ENCODE measurements around the gene UBE2D3. TPM values are rescaled to one million over a fixed set of nuclear protein-coding genes. Genes with fewer than 3 reads are reported as not detected.

Gene UBE2D3
- 326 and 379 TPM in 2 replicates for total RNA-seq (2014; rRNA removed; shearing (Covaris generic))
- 305 and 317 TPM in 2 replicates for polyA plus RNA-seq (2016; fragmentation: Nextera tagmentation; extraction: Ambion mirVana)

- H3K9me3 ChIP-seq (ENCODE audit: low read depth), result no peaks in the 10 kb centered on the region
- H3K4me2 ChIP-seq (ENCODE audit: unreplicated experiment), result peak within 1 kb of the TSS; percentile 91
- H3K36me3 ChIP-seq (ENCODE audit: low read depth), result 0 out of 2 replicates have a peak, but pooled peaks cover 9% of the 10 kb centered on the region
- peak within 1 kb of the TSS; percentile 90 for H2AFZ ChIP-seq
- peaks cover 83% of the 10 kb centered on the region for H3K79me2 ChIP-seq (ENCODE audit: insufficient read depth)
- DNase-seq, result peak; percentile 96
- peaks cover 56% of the 10 kb centered on the region for H3F3A ChIP-seq (ENCODE audit: insufficient read depth)
- peaks cover 29% of the 10 kb centered on the region for H3K4me1 ChIP-seq (ENCODE audit: insufficient read depth)
- TF ChIP-seq EZH2phosphoT487 (IDR thresholded peaks at IDR 0.05; ENCODE audit: insufficient read depth, low read depth) (no peak), EZH2 (IDR thresholded peaks at IDR 0.05; ENCODE audit: insufficient read depth, poor library complexity, severe bottlenecking) (no peak)
- 1 to 2% methylated on average over 63 to 73 of the region's 73 CpGs for whole genome bisulfite sequencing, 2 experiments (ENCODE audit: low coverage in 1 of 2, low lambda C conversion rate in 2 of 2, missing lambda C conversion rate in 2 of 2)
- H4K20me1 ChIP-seq (ENCODE audit: insufficient read depth), result peaks cover 20% of the 10 kb centered on the region
- in situ Hi-C loops (cut with MboI), result no loop called here
- H3K9me2 ChIP-seq (ENCODE audit: insufficient read depth), result no peaks in the 10 kb centered on the region
- peak within 1 kb of the TSS; percentile 99 for H3K9ac ChIP-seq
- H3K27ac ChIP-seq, result peak within 1 kb of the TSS; percentile 100
- H3K4me3 ChIP-seq, result peak within 1 kb of the TSS; percentile 96
- H3K27me3 ChIP-seq (replicated peaks; ENCODE audit: insufficient read depth), result no peaks in the 10 kb centered on the region
Observed at GRCh38 chr4:102826890-102827673, at the start of gene UBE2D3. TSS of gene UBE2D3 (minus strand) at chr4:102827551. CDS start at chr4:102826508, 1,043 bp downstream.

- no peaks in the 10 kb centered on the region for H3K9me3 ChIP-seq (ENCODE audit: low read depth)
- H3K4me3 ChIP-seq, result no peak overlapping the region
- peaks cover 17% of the 10 kb centered on the region for H3K4me1 ChIP-seq (ENCODE audit: insufficient read depth)
- H3K4me2 ChIP-seq (ENCODE audit: unreplicated experiment), result no peak overlapping the region
- in situ Hi-C loops (cut with MboI), result no loop called here
- H3K36me3 ChIP-seq (ENCODE audit: low read depth), result 0 out of 2 replicates have a peak, but pooled peaks cover 3% of the 10 kb centered on the region
- no peak overlapping the region for H2AFZ ChIP-seq
- WGBS, 2 experiments (ENCODE audit: low coverage in 1 of 2, low lambda C conversion rate in 2 of 2, missing lambda C conversion rate in 2 of 2), result 99% methylated on average over 2 of the region's 2 CpGs
- H3F3A ChIP-seq (ENCODE audit: insufficient read depth), result 0 out of 2 replicates have a peak, but pooled peaks cover 13% of the 10 kb centered on the region
- peaks cover 87% of the 10 kb centered on the region for H3K79me2 ChIP-seq (ENCODE audit: insufficient read depth)
- no peaks in the 10 kb centered on the region for H3K27me3 ChIP-seq (replicated peaks; ENCODE audit: insufficient read depth)
- H3K9me2 ChIP-seq (ENCODE audit: insufficient read depth), result no peaks in the 10 kb centered on the region; the same call in 1 of the 2 replicates
- TF ChIP-seq EZH2phosphoT487 (IDR thresholded peaks at IDR 0.05; ENCODE audit: insufficient read depth, low read depth) (no peak), EZH2 (IDR thresholded peaks at IDR 0.05; ENCODE audit: insufficient read depth, poor library complexity, severe bottlenecking) (no peak)
- H3K27ac ChIP-seq, result no peak overlapping the region
- H4K20me1 ChIP-seq (ENCODE audit: insufficient read depth), result no peaks in the 10 kb centered on the region; the same call in 1 of the 2 replicates
- no peak overlapping the region for H3K9ac ChIP-seq
- DNase-seq, result no peak
Observed at GRCh38 chr4:102871772-102872171, 44.4 kb upstream of the UBE2D3 start.

- Histone ChIP-seq H3K9me3 (ENCODE audit: low read depth) (no peaks in the 10 kb centered on the region), H3K4me1 (ENCODE audit: insufficient read depth) (peaks cover 17% of the 10 kb centered on the region), H4K20me1 (ENCODE audit: insufficient read depth) (no peaks in the 10 kb centered on the region), H2AFZ (peak overlapping the region; percentile 90), H3K9ac (peak overlapping the region; percentile 95), H3K9me2 (ENCODE audit: insufficient read depth) (no peaks in the 10 kb centered on the region), H3K27me3 (replicated peaks; ENCODE audit: insufficient read depth) (no peaks in the 10 kb centered on the region), H3F3A (ENCODE audit: insufficient read depth) (0 out of 2 replicates have a peak, but pooled peaks cover 13% of the 10 kb centered on the region), H3K79me2 (ENCODE audit: insufficient read depth) (peaks cover 85% of the 10 kb centered on the region), H3K36me3 (ENCODE audit: low read depth) (0 out of 2 replicates have a peak, but pooled peaks cover 3% of the 10 kb centered on the region), H3K4me2 (ENCODE audit: unreplicated experiment) (peak overlapping the region; percentile 98), H3K27ac (peak overlapping the region; percentile 97), H3K4me3 (peak overlapping the region; percentile 92)
- WGBS, 2 experiments (ENCODE audit: low coverage in 1 of 2, low lambda C conversion rate in 2 of 2, missing lambda C conversion rate in 2 of 2), result 13 to 14% methylated on average over 19 of the region's 19 CpGs
- in situ Hi-C loops (cut with MboI), result no loop called here
- TF ChIP-seq EZH2 (IDR thresholded peaks at IDR 0.05; ENCODE audit: insufficient read depth, poor library complexity, severe bottlenecking) (no peak), EZH2phosphoT487 (IDR thresholded peaks at IDR 0.05; ENCODE audit: insufficient read depth, low read depth) (no peak)
- no peak for DNase-seq
Observed at GRCh38 chr4:102869569-102870197, 42.3 kb upstream of the UBE2D3 start.

- 1 to 2% methylated on average over 61 to 68 of the region's 71 CpGs for WGBS, 2 experiments (ENCODE audit: low coverage in 1 of 2, low lambda C conversion rate in 2 of 2, missing lambda C conversion rate in 2 of 2)
- Histone ChIP-seq H3K4me2 (ENCODE audit: unreplicated experiment) (peak within 1 kb of the TSS; percentile 98), H3K27ac (peak within 1 kb of the TSS; percentile 97), H3F3A (ENCODE audit: insufficient read depth) (0 out of 2 replicates have a peak, but pooled peaks cover 13% of the 10 kb centered on the region), H3K4me1 (ENCODE audit: insufficient read depth) (peaks cover 17% of the 10 kb centered on the region), H4K20me1 (ENCODE audit: insufficient read depth) (no peaks in the 10 kb centered on the region), H3K36me3 (ENCODE audit: low read depth) (0 out of 2 replicates have a peak, but pooled peaks cover 3% of the 10 kb centered on the region), H3K9me2 (ENCODE audit: insufficient read depth) (no peaks in the 10 kb centered on the region), H2AFZ (peak within 1 kb of the TSS; percentile 90), H3K9me3 (ENCODE audit: low read depth) (no peaks in the 10 kb centered on the region), H3K9ac (peak within 1 kb of the TSS; percentile 95), H3K4me3 (peak within 1 kb of the TSS; percentile 92), H3K27me3 (replicated peaks; ENCODE audit: insufficient read depth) (no peaks in the 10 kb centered on the region), H3K79me2 (ENCODE audit: insufficient read depth) (peaks cover 85% of the 10 kb centered on the region)
- peak; percentile 97 for DNase-seq
- in situ Hi-C loops (cut with MboI), result no loop called here
- no peak for TF ChIP-seq EZH2 (IDR thresholded peaks at IDR 0.05; ENCODE audit: insufficient read depth, poor library complexity, severe bottlenecking)
- TF ChIP-seq EZH2phosphoT487 (IDR thresholded peaks at IDR 0.05; ENCODE audit: insufficient read depth, low read depth), result no peak
Observed at GRCh38 chr4:102868781-102869568, 41.6 kb upstream of the UBE2D3 start, which contains the start of gene CISD2. TSS of gene CISD2 (plus strand) at chr4:102868992. CDS start at chr4:102869085, 93 bp downstream.
